Fibroblast of peridontal ligament (primary cell): ENCODE results near the gene FAM120C.
A peak's percentile ranks its signal among the peaks of the same experiment; 100 is the strongest.

Experiments
- DNase-seq: peaks from one replicate; pipeline ENCODE4 v3.0.0-alpha.2; 2010; ENCODE audit errors: extremely low read depth

Gene FAM120C, protein sequence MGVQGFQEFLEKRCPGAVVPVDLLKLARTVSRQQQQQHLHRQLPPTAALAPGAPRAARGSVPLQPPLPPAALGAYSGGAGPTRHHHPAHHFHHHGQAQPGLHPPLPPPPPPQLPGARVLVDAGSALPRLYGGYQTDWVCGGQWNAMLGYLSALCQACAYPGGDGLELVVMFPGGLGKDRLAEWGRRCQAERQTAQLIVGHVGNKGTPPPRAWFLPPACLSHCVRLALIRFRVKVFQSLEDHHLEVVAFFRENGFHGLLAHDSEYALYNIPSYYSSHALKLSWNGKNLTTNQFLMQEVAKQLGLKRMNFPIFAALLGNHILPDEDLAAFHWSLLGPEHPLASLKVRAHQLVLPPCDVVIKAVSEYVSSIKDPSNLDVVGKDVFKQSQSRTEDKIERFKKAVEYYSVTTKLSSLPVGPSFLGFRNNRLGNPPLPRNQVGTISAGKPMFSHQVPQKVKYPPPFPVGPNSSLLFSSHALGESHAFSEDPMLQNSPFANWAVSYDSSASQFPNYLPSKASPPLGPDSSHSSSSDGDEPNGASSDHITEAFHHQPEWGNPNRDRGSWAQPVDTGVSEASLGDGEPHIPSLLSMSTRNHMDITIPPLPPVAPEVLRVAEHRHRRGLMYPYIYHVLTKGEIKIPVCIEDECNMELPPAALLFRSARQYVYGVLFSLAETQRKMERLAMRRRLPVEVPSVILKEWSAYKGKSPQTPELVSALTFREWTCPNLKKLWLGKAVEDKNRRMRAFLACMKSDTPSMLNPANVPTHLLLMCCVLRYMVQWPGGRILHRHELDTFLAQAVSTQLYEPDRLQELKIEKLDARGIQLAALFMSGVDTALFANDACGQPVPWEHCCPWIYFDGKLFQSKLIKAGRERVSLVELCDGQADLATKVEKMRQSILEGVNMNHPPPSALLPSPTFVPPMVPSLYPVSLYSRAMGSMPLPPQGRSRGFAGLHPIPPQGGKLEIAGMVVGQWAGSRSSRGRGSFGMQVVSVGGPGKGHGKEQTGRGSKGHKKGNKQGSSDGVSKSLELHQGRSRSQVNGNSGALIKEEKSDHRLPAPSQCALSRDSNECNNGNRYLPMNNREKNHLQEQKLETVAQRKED

DNA sequence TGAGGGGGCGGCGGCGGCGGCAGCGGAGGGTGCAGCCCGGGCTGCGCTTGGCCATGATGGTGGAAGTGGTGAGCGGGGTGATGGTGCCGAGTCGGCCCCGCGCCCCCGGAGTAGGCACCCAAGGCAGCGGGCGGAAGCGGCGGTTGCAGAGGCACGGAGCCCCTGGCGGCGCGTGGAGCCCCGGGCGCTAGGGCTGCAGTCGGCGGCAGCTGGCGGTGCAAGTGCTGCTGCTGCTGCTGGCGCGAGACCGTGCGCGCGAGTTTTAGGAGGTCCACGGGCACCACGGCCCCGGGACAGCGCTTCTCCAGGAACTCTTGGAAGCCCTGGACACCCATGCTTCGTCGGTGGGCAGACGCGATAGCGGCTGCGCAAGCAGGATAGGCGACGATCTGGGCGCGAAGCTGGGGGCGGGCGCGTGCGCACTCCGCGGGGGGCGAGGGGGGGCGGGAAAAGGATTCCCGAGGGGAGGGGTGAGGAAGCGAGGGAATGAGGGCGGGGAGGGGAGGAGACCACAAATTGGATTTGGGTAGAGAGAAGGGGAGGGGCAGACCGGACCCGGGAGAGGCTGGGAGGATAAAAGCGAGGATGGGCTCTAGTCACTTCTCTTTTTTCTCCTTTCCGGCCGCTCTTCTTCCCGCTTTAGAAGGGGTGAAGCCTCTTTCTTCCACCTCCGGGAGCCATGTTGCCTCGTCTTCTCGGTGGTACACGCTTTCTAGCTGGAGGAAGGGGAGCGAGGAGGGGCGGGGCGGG lies at the start of gene FAM120C:
TSS of gene FAM120C (minus strand) at position 391 of the 750 bp plus-strand sequence. CDS start at position 335, 56 bp downstream.
- DNase-seq = peak; percentile 66

DNA sequence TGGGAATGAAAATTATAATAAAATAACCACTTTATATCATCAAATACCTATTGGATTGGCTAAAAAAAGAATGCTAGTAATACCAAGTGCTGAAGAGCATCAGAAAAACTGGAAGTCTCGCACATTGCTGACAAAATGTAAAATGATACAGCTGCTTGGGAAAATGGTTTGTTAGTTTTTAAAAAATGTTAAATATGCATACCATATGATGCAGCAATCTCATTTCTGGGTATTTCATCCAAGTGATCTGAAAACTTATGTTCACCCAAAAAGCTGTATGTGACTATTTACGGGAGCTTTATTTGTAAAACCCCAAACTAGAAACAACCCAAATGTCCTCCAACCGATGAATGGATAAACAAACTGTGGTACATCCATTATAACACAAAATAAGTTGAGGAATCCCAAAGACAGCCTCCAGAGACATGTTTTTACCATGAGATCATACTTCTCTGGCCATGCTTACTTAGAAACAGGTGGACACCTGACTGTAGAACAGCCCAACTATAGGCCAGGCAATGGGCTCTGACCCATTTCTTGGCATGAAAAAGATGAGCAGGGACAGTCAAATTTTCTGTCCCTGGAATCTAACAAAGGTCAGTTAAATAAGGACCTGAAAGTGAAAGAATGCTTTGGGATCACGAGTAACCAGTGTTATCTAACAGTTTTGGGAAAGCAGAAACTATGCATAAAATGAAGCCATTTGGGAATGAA lies 47.5 kb upstream of the FAM120C start:
- peak; percentile 59 for DNase-seq

GRCh38 chrX:54223581-54223980 lies 40.5 kb upstream of the FAM120C start:
- DNase-seq = no peak

DNA sequence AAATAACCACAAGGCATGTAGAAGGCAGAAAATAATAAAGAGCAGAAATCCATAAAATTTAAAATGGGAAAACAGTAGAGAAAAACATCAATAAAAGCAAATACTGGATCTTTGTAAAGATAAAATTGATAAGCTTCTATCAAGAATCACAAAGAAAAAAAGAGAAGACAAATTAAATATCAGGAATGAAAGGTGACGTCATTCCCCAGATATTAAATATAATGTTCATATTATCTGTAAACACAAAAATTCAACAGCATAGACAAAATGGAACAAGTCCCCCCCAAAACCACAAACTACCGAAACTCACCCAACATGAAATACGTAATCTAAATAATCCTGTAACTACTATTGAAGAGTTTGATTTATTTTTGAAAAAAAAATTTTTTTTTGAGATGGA lies 30.5 kb upstream of the FAM120C start:
- DNase-seq = no peak

GRCh38 chrX:54208531-54208930 lies 25.5 kb upstream of the FAM120C start:
- peak; percentile 29 for DNase-seq

GRCh38 chrX:54198262-54198661 lies 15.2 kb upstream of the FAM120C start:
- DNase-seq = no peak

GRCh38 chrX:54194982-54195588 lies 12.0 kb upstream of the FAM120C start:
- DNase-seq = no peak

- no peak for DNase-seq
These were observed 10.2 kb upstream of the FAM120C start for GRCh38 chrX:54193085-54193821.

GRCh38 chrX:54184474-54184873 lies 1.4 kb upstream of the FAM120C start:
- DNase-seq = no peak

GRCh38 chrX:54182194-54182863 lies 725 bp downstream of the FAM120C start:
- no peak for DNase-seq

DNA sequence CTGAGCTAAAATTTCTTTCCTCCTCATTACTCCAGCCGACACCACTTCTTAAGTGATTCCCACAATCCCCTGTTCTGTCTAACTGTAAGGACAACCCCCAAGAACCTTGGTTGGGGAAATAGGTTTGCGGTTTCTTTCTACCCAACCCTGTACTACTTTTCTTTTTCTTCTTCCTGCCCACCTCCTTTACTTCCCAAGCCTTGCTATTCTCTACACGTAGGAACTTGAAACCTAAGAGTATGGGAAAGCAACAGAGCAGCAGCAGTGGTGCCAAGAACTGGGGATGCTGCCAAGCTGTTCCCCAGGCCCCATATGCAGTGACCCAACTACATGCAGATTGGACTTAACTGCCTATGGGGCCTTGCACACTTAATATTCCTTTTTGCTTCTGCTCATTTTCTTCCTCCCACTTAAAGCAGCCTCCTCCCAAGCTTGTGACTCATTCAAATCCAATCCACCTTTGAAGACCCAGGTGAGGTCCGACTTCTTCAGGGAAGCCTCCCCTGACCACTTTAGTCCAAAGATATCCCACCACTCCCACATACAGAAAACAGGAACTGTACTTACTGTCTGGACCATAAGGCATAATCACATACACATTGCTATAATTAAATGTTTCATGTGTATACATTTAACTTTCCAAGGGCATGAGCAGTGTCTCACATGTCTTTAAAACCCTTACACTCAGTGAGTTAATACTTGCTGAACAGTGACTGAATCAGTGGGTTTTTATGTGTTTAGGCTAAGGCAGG lies 1.7 kb downstream of the FAM120C start:
- peak; percentile 62 for DNase-seq

- DNase-seq = peak; percentile 45
These were observed 2.7 kb downstream of the FAM120C start for GRCh38 chrX:54180403-54180802.

DNA sequence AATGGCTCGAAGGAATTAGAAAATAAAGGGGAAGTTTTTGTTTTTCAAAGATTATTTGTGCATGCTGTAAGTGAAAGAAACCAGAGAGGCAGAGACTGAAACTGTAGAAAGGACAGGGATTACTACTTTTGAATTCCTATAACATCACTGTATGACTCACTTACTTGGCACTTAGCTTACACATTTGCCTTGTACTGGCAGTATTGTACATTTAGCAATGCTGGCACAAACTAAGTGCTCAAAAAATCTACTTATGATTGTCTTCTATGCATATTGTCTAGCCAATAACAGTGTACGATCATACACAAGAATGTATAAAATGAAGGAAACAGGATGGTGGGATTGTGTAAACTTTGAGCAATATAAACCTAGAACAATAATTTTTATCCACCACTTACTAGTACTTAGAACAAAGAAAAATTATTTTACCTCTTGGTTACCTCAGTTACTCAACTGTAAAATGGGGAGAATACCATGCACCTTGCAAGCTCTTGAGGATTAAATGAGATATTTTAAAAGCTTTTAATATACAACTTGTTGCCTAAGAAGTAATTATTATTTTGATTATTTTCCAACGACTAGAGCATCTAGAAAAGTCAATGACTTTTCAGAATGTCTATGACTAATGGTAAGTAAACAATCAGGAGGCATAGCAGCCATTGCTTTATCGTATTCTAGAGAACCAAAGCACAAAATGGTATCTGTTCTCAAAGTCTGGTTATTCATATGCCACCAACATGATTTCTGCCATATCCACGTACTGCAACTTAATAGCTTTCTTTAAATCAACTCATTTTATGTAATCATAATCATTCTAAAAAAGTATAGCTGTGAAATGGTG lies 4.7 kb downstream of the FAM120C start:
- DNase-seq = peak; percentile 84

- DNase-seq = no peak
These were observed 5.7 kb downstream of the FAM120C start for GRCh38 chrX:54177306-54177705.

DNA sequence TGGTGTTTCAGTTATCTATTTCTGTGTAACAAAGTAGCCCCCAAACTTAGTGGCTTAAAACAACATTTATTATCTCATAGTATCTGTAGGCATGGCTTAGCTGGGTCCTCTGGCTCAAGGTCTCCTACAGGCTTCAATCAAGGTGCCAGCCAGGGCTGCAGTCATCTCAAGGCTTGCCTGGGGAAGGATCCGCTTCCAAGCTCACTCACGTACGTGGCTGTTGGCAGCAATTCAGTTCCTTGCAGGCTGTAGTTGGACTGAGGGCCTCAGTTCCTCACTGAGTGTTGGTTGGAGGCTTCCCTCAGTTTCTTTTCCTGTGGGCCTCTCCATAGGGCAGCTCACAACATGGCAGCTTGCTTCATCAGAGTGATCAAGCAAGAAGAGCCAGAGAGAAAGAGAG lies 9.3 kb downstream of the FAM120C start:
- DNase-seq = no peak

- no peak for DNase-seq
These were observed 10.6 kb downstream of the FAM120C start for GRCh38 chrX:54172455-54172854.

GRCh38 chrX:54171527-54172250 lies 11.4 kb downstream of the FAM120C start:
- peak; percentile 89 for DNase-seq
